HG03045 (cell line): Measurements from ENCODE around the gene ALG2.
"Not testable (repeated sequence)": the region's sequence is repeated elsewhere in the genome, so short reads cannot be mapped to it uniquely, and the experiment has no call there.

Source experiments
- ATAC-seq: cut with Tn5 transposase; IDR thresholded peaks from one replicate; pipeline ENCODE4 v1.9.1; 2021; ENCODE audit warnings: mild to moderate bottlenecking, moderate library complexity; ENCODE audit not compliant: unreplicated experiment

ALG2 gene

GRCh38 chr9:99238331-99238730 is 16.6 kb upstream of the ALG2 start:
- no peak for ATAC-seq

- not testable (repeated sequence) for ATAC-seq
Measured at GRCh38 chr9:99237849-99238248, 16.1 kb upstream of the ALG2 start.

DNA sequence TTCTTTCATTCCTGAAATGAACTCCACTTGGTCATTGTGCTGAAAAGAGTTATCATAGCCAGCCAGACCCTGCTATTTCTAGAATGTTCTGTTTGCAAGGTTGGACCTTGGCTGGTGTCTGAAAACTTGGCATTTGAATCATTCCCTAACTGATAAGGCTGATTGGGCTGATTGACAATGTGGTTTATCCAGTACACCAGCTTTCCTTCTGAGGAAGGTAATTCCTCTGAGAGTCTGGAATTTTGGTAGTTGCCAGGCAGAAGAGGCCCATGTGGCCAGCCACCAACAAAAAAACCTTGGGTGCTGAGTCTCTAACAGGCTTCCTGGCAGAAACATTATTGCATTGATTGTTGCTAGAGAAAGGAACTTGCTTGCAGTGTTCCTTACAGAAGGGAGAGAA is 15.6 kb upstream of the ALG2 start:
- no peak for ATAC-seq

DNA sequence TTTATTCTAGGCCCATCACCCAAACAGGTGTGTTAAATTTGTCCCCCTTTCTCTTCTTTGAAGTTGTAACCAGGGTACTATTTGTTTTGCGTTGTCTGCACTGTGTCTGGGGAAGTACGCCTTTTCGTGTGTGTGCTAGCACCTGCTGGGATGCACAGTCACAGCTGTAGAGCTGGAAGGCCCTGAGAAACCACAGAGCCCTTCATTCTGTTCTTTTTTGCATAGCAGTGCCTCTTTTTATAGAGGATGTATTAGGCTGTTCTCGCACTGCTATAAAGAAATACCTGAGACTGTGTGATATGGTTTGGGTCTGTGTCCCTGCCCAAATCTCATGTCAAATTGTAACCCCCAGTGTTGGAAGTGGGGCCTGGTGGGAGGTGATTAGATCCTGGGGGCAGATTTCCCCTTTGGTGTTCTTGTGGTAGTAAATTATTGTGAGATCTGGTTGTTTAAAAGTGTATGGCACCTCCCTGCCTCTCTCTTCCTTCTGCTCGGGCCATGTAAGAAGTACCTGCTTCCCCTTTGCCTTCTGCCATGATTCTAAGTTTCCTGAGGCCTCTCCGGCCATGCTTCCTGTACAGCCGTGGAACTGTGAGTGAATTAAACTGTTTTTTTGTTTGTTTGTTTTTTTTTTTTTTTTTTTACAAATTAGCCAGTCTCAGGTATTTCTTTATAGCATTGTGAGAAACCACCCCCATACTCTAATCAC is 14.3 kb upstream of the ALG2 start:
- peak; percentile 93 for ATAC-seq

- no peak for ATAC-seq
Measured at GRCh38 chr9:99235069-99235468, 13.3 kb upstream of the ALG2 start.

- ATAC-seq, result no peak
Measured at GRCh38 chr9:99234618-99235017, 12.9 kb upstream of the ALG2 start.

- no peak for ATAC-seq
Measured at GRCh38 chr9:99231711-99232110, 10.0 kb upstream of the ALG2 start.

DNA sequence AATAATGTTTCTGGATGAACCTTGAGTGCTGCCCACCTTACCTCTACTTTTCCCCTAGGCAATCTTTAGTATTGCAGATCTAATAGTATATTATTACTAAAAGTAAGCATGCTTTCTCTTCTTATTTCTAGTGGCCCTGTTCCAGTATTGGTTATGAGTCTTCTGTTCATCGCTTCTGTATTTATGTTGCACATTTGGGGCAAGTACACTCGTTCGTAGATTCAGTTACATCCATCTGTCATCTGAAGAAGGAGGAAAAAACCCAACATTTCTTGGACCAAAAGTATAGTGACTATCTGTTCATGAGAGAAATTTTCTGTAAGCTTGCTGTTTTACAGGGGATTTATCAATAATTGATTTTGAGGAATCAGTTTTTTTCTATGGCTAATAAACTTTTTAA is 8.5 kb upstream of the ALG2 start:
- no peak for ATAC-seq

DNA sequence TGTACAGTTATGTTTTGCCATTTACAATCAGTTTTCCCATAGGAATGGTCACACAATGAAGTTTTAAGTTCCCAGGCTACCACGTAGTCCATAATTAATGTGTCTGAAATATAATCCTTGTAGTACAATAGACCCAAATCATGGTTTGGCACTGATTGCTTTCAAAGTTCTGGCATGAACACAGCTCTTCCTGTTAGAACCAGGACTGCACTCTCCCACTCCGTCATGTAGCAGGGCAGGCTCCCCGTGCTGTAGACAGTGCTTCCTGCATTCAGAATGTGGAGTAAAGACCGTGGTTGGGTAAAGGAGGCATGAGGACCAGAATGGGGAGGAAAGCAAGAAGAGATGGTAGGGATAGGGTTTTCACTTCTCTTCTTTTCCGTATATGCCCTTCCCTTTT is 4.3 kb upstream of the ALG2 start:
- no peak for ATAC-seq

GRCh38 chr9:99224445-99224844 is 2.7 kb upstream of the ALG2 start:
- no peak for ATAC-seq

- ATAC-seq, result peak; percentile 18
Measured at GRCh38 chr9:99222416-99223270, 901 bp upstream of the ALG2 start.

GRCh38 chr9:99221266-99221620 is 499 bp downstream of the ALG2 start:
- no peak for ATAC-seq

DNA sequence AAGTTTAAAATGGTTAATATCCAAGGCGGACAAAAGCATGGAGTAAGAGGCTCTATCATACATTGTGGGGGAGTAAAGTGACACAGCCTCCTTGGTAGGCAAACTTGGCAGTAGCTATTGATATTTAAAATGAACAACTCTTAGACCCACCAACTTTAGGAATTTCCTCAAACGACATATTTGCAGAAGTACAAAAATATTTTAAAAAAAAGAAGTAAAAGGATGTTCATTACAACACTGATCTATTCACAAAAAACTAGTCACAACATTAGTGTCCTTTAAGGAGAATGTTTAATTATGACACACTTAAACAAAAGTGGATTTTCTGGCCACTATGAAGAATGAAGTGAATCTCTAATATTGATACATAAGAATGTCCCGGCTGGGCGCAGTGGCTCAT is 1.7 kb downstream of the ALG2 start:
- no peak for ATAC-seq

- no peak for ATAC-seq
Measured at GRCh38 chr9:99216073-99216472, 5.7 kb downstream of the ALG2 start.

DNA sequence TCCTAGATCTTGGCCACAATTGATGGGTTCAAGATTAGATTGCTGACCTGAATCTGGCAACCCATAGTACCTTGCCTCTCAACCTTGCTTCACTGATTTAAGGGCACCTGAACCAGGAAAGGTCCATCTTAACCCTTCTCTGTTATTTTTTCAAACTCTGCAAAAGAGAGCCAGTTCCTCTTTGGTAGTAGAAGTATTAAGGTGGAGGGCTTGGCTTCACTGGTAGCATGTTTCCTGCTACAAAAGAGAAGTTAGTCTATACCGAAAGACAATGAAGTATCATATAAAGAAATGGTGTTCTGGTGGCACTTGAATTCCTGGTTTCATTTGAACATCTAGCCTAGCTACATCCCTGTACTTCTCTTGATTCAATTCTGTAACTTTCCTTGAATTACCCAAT is 8.5 kb downstream of the ALG2 start:
- ATAC-seq, result no peak

DNA sequence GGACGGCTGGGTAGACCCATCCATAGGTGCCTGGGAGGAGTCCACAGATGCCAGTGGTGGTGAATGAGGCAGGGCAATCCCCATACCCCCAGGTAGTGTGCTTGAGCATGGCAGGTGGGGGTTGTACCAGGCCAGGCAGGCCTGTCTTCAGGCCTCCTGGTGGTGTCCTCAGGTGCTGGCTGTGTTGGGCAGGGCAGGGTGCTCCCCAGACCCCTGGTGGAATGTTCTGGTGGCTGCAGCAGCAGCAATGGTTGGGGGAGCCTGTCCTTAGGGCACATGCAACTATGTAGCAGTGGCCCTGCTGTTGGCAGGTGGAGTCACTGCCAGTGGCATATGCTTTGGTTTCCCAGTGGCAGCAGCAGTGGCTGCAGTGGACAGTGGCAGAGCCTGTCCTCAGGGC is 10.0 kb downstream of the ALG2 start:
- ATAC-seq, result no peak

GRCh38 chr9:99210572-99210971 is 11.2 kb downstream of the ALG2 start:
- no peak for ATAC-seq

GRCh38 chr9:99201603-99202002 is 20.1 kb downstream of the ALG2 start:
- ATAC-seq, result no peak

GRCh38 chr9:99199938-99200539 is 21.7 kb downstream of the ALG2 start:
- no peak for ATAC-seq

- ATAC-seq, result no peak
Measured at GRCh38 chr9:99197987-99198386, 23.8 kb downstream of the ALG2 start.

DNA sequence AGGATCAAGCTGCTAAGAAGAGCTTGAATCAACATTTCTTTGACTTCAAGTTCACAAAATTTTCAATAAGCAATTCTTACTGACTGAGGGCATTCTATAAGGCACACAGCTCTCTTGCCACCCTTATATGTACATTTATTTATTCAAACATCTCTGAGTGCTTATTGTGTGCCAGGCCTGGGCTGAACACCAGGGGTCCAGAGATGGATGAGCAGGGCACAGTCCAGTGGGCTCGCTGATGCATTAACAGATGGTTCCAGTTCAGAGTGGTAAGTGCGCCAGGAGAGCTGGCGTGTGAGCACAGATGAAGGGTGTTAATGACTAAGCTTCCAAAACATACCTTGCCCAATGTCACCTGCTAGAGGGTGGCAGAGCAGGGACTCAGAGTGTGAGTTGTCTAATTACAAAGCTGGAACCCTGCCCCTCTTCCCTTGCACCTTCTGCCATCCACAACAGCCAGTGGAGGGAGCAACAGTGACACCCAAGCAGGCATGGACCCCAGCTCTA is 24.6 kb downstream of the ALG2 start:
- ATAC-seq, result no peak

DNA sequence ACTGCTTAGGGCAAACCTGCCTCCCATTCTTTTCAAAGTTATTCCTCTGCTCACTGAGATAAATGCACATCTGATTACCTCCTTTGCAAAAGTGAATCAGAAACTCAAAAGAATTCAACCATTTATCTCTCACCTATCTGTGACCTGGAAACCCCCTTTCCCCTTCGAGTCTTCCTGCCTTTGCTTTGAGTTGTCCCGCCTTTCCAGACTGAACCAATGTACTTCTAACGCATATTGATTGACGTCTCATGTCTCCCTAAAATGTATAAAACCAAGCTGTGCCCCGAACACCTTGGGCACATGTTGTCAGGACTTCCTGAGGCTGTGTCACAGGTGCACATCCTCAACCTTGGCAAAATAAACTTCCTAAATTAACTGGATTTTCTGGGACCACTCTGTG is 25.3 kb downstream of the ALG2 start:
- not testable (repeated sequence) for ATAC-seq
